Cardiac fibroblast (primary cell): ENCODE results near the gene RGS11.

Source experiments
- DNase-seq, 2 donors: peaks; one replicate each; pipeline versions ENCODE4 v3.0.0 to v3.0.0-alpha.2; 2010; ENCODE audit warnings: low read depth in 2 of 2
- H3K4me3 ChIP-seq, 2 donors: replicated peaks in 1 of 2; 1 replicate in 1 of 2; 2 replicates in 1 of 2; pipeline ENCODE4 v1.5.1; 2011; ENCODE audit warnings: low read depth in 2 of 2, low read length in 2 of 2, mild to moderate bottlenecking in 2 of 2, moderate library complexity in 1 of 2
- CTCF ChIP-seq: IDR thresholded peaks from one replicate; pipeline ENCODE4 v1.5.1; 2011; ENCODE audit warnings: low read depth, mild to moderate bottlenecking, low read length, inconsistent platforms

Gene RGS11

GRCh38 chr16:297832-298231, 22.1 kb upstream of the RGS11 start:
- no peak for DNase-seq
- no peak for TF ChIP-seq CTCF
- H3K4me3 ChIP-seq, result no peak overlapping the region

GRCh38 chr16:296806-297510, 21.2 kb upstream of the RGS11 start:
- no peak for DNase-seq
- no peak overlapping the region for H3K4me3 ChIP-seq
- TF ChIP-seq CTCF, result no peak

- TF ChIP-seq CTCF, result no peak
- DNase-seq, result no peak
- no peak overlapping the region for H3K4me3 ChIP-seq
Observed at GRCh38 chr16:296276-296675, 20.5 kb upstream of the RGS11 start.

- no peak for DNase-seq
- no peak for TF ChIP-seq CTCF
- no peak overlapping the region for H3K4me3 ChIP-seq
Observed at GRCh38 chr16:293043-293775, 17.5 kb upstream of the RGS11 start.

- TF ChIP-seq CTCF, result no peak
Observed at GRCh38 chr16:291539-291938, 15.8 kb upstream of the RGS11 start.

GRCh38 chr16:290681-291405, 15.1 kb upstream of the RGS11 start:
- no peak overlapping the region for H3K4me3 ChIP-seq
- no peak for DNase-seq
- no peak for TF ChIP-seq CTCF

More at GRCh38 chr16:291539-291938, 15.8 kb upstream of the RGS11 start:
- DNase-seq, result no peak
- H3K4me3 ChIP-seq, result no peak overlapping the region
